Measurements from ENCODE around the gene NFKBIB.

NFKBIB gene

DNA sequence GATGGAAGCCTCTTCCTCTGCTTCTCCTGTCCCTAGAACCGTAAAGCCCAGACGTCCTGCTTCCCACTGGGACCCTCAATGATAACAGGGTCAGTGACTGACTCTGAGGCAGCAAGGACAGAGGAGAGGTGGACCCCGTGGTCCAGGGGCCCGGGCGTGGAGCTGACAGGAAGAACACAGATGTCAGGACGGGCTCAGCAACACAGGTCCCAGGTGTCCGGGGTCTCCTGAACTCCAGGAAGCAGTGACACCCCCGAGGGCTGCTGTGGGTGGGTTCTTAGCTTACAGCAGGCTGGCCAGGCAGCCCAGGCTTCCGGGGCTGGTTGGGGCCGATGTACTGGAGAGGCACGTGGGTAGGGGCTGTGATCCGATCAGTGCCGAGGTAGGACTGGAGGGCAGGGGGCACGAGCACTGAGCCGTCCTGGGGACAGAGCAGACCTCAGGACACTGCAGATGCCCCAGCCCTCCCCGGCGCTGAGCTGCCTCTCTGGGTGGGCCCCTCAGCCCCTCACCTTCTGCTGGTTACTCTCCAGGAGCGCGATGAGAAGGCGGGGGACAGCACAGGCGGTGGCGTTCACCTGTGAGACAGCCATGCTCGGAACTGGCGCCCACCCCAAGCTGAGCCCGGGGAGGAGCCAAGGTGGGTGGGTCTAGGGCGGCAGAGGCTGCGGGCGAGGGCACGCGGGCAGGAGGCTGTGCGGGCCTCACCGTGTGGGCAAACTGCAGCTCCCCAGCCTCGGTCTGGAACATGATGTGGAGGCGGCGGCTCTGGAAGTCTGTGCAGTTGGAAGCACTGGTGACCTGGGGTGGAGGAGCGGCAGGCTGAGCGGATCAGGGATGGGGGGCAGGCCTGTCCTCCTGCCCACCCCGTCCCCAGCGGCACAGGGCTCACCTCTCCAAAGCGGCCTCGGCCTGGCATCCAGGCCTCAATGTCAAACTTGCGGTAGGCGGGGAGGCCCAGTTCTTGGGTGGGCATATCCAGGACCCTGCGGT is 15.9 kb downstream of the NFKBIB start:
- TF ChIP-seq, protein P1, sequence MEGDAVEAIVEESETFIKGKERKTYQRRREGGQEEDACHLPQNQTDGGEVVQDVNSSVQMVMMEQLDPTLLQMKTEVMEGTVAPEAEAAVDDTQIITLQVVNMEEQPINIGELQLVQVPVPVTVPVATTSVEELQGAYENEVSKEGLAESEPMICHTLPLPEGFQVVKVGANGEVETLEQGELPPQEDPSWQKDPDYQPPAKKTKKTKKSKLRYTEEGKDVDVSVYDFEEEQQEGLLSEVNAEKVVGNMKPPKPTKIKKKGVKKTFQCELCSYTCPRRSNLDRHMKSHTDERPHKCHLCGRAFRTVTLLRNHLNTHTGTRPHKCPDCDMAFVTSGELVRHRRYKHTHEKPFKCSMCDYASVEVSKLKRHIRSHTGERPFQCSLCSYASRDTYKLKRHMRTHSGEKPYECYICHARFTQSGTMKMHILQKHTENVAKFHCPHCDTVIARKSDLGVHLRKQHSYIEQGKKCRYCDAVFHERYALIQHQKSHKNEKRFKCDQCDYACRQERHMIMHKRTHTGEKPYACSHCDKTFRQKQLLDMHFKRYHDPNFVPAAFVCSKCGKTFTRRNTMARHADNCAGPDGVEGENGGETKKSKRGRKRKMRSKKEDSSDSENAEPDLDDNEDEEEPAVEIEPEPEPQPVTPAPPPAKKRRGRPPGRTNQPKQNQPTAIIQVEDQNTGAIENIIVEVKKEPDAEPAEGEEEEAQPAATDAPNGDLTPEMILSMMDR (IDR thresholded peaks at IDR 0.05; ENCODE audit: insufficient read depth, low read length, missing control alignments) = no peak
- no peak for DNase-seq (ENCODE audit: low read depth, low spot score)
- ChIA-PET POLR2A (no interaction called here), CTCF (interaction anchor here (0.8 to 9.5 kb wide), 3 partner anchors 8 to 281 kb away, joined by 3 to 90 read pairs (median 3); partner anchors contain the start of genes MRPS12 and SARS2)
- no peak overlapping the region for H3K4me3 ChIP-seq (ENCODE audit: low read depth, low read length)

DNA sequence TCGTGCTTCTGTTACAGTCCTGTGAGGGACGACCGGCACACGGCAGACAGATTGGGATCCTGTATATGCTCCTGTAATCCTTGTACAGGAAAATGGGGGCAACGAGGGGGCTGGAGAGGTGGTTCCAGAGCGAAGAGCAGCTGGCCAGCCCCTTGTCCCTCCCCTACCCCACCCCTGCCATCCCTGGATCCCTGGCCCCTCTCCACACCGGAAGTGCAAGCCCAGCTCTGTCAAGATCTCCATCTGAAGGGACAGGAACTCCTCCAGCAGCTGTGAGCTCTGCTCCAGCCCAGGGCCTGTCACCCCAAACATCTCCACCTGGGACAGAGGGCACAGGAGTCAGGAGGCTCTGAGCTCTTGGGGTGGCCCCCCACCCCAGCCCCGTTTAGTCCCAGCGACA is 17.7 kb downstream of the NFKBIB start:
- H3K4me3 ChIP-seq (ENCODE audit: low read depth, low read length) = no peak overlapping the region
- POLR2A ChIA-PET = no interaction called here
- DNase-seq (ENCODE audit: low read depth, low spot score) = no peak
- TF ChIP-seq, protein P1 (IDR thresholded peaks at IDR 0.05; ENCODE audit: insufficient read depth, low read length, missing control alignments) = no peak
- CTCF ChIA-PET = interaction anchor here (0.8 to 9.5 kb wide), 3 partner anchors 11 to 514 kb away, joined by 3 to 90 read pairs (median 4); partner anchors contain the start of genes FAM98C, MRPS12 and SARS2

GRCh38 chr19:38917921-38918491 is 18.2 kb downstream of the NFKBIB start:
- H3K4me3 ChIP-seq (ENCODE audit: low read depth, low read length) = no peak overlapping the region
- DNase-seq (ENCODE audit: low read depth, low spot score) = no peak
- ChIA-PET CTCF (interaction anchor here (1.7 to 9.5 kb wide), 2 partner anchors 10 to 515 kb away, joined by 4 to 90 read pairs; partner anchors contain the start of genes FAM98C, MRPS12 and SARS2), POLR2A (no interaction called here)
- TF ChIP-seq, protein P1 (IDR thresholded peaks at IDR 0.05; ENCODE audit: insufficient read depth, low read length, missing control alignments) = no peak

- TF ChIP-seq, protein P1 (IDR thresholded peaks at IDR 0.05; ENCODE audit: insufficient read depth, low read length, missing control alignments) = no peak
- no peak overlapping the region for H3K4me3 ChIP-seq (ENCODE audit: low read depth, low read length)
- DNase-seq (ENCODE audit: low read depth, low spot score) = no peak
- ChIA-PET POLR2A (no interaction called here), CTCF (interaction anchor here (1.1 to 9.5 kb wide), 3 partner anchors 10 to 515 kb away, joined by 3 to 90 read pairs (median 4); partner anchors contain the start of genes FAM98C, MRPS12 and SARS2)
Measured at GRCh38 chr19:38918526-38918925, 18.8 kb downstream of the NFKBIB start.

GRCh38 chr19:38919837-38920601 is 20.2 kb downstream of the NFKBIB start:
- no peak overlapping the region for H3K4me3 ChIP-seq (ENCODE audit: low read depth, low read length)
- ChIA-PET POLR2A (no interaction called here), CTCF (interaction anchor here (9.5 kb wide), 1 partner anchor 8 kb away, joined by 90 read pairs; the partner anchor contains the start of genes MRPS12 and SARS2)
- TF ChIP-seq, protein P1 (IDR thresholded peaks at IDR 0.05; ENCODE audit: insufficient read depth, low read length, missing control alignments) = no peak
- DNase-seq (ENCODE audit: low read depth, low spot score) = no peak

Data from AG04449 (cell line).